ENCODE data around the gene RAPGEF2.

GRCh38 chr4:159312236-159312635 is 209.4 kb downstream of the RAPGEF2 start:
- TF ChIP-seq, protein P1, sequence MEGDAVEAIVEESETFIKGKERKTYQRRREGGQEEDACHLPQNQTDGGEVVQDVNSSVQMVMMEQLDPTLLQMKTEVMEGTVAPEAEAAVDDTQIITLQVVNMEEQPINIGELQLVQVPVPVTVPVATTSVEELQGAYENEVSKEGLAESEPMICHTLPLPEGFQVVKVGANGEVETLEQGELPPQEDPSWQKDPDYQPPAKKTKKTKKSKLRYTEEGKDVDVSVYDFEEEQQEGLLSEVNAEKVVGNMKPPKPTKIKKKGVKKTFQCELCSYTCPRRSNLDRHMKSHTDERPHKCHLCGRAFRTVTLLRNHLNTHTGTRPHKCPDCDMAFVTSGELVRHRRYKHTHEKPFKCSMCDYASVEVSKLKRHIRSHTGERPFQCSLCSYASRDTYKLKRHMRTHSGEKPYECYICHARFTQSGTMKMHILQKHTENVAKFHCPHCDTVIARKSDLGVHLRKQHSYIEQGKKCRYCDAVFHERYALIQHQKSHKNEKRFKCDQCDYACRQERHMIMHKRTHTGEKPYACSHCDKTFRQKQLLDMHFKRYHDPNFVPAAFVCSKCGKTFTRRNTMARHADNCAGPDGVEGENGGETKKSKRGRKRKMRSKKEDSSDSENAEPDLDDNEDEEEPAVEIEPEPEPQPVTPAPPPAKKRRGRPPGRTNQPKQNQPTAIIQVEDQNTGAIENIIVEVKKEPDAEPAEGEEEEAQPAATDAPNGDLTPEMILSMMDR (IDR thresholded peaks at IDR 0.05; ENCODE audit: low read depth, low read length) = no peak
- no peak for TF ChIP-seq POLR2A (IDR thresholded peaks at IDR 0.05; ENCODE audit: extremely low read depth, insufficient read length)
- no peak for TF ChIP-seq MAX (IDR thresholded peaks at IDR 0.05; ENCODE audit: low read depth, low read length)

Data from NB4 (cell line).